D341Med (cell line): ENCODE data around the gene EPG5.
"Not testable (repeated sequence)": the region's sequence is repeated elsewhere in the genome, so short reads cannot be mapped to it uniquely, and the experiment has no call there.

ENCODE experiments used
- DNase-seq: peaks from one replicate; pipeline ENCODE4 v3.0.0; 2012; ENCODE audit warnings: low spot score

Gene EPG5

DNA sequence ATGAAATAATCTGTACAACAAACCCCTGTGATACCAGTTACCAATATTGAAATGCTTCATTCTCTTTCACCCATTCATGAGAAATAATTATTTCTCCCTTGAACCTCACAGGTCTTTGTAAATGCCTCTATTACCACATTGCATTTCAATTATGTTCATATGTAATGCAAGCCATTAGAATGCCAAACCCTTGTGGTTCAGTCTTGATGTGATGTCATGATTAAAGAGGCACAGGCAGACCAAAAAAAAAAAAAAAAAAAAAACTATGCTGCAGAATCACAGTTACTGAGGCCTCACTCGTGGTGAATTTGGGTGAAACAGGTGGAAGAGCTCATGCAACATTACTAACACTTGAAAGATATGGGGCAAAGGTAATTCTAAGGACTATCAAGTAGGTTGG is 9.4 kb upstream of the EPG5 start:
- no peak for DNase-seq

DNA sequence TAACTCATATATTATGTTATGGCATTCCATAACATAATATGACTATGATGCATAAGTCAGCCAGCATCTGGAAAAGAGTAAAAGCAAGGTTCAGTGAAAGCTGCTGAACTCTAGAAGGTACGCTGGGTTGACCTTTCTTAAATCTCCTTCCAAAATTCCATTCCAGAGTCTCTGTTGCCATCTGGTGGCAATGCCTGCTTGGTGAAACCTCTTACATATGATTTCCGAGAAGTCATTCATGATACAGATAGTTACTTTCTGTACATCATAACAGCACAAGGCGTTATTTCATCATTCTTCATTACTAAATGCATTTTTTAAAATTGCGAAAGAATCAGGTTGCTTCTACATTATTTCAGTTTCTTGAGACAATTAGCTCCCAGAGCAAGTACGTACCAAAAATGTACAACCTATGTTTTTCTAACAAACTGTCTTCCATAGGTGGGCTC is 7.0 kb upstream of the EPG5 start:
- peak; percentile 69 for DNase-seq

DNA sequence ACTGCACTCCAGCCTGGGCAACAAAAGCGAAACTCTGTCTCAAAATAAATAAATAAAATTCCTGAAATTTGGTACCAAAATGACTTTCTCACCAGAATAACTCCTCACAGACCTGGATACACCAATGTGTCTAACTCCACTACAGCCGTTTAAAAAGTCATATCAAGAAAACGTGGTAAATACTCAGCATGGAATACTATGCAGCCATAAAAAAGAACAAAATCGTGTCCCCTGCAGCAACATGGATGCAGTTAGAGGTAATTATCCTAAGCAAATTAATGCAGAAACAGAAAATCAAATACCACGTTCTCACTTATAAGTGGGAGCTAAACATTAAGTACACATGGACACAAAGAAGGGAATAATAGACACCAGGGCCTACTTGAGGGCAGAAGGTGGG is 2.2 kb downstream of the EPG5 start:
- DNase-seq: not testable (repeated sequence)

DNA sequence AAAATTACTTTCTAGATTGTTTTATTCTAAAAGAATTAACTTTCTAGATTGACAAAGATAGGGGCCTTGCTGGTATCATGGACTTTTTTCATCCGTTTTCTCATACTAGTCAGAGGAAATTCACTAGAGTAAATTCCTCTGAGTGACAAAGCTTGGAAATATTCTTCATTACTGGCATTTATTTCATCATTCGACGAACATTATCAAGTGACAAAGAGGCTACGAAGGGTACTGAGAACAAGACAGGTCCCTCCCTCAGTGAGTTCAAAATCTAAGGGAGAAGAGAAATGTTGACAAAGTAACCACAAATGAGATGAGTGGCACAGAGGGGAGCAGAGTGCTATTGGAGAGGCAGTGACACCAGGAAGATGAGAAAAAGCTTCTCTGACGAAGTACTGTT is 4.3 kb downstream of the EPG5 start:
- DNase-seq: no peak

DNA sequence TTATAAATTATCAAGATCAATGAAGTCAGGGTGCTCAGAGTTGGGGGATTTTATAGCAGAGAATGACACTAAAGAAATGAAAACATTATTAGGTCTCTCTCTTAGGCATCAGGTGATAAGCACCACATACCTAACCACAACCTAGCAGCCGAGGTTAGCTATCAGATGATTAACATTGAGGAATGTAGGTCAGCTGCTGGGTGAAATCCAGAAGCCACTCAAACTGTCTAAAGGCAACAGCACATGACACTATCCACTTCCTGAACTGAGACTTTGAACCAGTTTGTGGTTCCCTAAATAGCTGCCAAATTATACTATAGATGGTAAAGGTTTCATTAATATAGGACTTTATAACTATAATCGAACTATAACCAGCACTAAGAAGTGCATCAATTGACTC is 4.7 kb downstream of the EPG5 start:
- no peak for DNase-seq

DNA sequence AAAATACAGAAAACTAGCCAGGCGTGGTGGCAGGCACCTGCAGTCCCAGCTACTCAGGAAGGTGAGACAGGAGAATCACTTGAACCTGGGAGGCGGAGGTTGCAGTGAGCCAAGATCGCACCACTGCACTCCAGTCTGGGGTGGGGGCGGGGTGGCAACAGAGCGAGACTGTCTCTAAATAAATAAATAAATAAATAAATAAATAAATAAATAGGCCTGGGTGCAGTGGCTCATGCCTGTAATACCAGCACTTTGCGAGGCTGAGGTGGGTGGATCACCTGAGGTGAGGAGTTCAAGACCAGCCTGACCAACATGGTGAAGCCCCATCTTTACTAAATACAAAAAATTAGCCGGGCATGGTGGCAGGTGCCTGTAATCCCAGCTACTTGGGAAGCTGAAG is 7.6 kb downstream of the EPG5 start:
- DNase-seq: not testable (repeated sequence)

DNA sequence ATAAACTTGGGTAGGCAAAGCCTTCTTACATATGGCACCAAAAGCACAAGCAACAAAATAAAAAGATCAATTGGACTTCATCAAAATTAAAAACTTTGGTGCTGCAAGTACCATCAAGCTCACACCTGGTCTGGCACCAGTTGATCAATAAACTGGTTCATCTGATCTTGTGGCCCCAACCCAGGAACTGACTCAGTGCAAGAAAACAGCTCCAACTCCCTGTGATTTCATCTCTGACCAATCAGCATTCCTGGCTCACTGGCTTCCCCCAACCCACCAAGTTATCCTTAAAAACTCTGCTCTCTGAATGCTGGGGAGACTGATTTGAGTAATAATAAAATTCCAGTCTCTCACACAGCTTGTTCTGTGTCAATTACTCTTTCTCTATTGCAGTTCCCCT is 8.4 kb downstream of the EPG5 start:
- no peak for DNase-seq

DNA sequence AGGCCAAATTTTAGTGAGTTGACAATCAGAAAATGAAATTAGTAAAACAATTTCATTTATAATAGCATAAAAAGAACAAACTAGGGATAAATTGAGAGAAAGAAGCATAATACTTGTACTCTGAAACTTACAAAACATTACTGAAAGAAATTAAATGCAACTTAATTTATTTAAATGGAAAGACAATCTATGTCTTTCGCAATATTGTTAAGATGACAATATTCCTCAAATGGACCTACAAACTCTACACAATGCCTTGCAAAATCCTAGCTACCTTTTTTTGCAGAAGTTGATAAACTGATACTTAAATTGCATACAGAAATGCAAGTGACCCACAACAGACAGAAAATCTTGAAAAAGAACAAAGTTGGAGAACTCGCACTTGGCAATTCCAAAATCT is 9.1 kb downstream of the EPG5 start:
- no peak for DNase-seq

DNA sequence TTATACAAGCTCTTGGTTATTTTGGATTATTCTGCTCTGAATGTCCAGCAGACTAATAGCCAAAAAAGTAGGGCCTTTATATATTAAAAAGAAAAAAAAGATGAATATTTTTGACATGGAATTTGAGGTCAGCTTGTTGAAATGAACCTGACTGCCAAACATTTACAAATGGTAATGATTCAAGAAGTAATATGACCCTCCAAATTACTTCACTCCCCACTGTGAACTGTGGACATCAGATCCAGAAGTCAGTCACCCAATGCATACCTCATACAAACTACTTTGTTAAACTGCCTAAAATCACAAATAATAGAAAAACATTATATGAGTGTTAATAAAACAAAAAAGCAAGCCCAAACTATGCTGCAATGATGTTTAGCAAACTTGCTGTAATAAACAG is 10.0 kb downstream of the EPG5 start:
- no peak for DNase-seq

DNA sequence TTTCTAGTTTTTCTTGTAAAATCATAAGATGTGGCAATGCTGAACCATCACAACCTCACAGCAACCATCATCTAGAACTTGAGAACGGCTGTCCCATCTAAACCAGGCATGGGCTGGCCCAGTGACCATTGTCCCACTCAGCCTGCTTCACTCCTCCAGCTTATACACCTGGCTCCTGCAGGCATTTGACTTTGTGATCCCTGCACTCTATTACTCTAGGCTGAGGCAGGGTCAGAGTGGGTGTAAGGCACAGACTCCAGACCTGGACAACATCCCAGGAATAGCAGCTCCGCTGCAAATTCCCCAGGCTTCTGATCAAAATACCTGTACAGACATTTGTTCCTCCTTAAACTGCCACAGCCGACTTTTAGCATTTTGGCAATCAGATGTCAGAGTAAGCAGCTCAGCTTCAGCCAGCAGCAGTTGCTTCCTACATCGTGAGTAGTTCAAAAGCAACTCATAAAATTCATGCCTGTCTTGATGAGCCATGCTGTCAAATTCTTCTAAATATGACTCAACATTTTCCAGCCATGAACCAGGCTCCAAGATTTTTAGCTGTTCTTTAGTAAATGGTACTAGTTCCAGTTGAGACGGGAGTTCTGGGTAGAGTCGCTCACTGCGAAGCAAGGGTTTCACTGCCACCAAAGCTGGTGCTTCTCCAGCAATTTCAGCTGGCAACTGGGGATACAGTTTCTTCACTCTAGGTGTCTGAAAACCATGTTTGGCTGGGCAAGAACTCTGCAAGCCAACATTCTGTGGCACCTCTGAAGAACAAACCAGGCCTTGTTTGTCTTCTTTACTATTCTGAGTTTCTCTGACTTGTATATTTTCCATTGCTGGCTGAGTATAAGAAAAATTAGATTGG is 12.8 kb downstream of the EPG5 start:
- no peak for DNase-seq

DNA sequence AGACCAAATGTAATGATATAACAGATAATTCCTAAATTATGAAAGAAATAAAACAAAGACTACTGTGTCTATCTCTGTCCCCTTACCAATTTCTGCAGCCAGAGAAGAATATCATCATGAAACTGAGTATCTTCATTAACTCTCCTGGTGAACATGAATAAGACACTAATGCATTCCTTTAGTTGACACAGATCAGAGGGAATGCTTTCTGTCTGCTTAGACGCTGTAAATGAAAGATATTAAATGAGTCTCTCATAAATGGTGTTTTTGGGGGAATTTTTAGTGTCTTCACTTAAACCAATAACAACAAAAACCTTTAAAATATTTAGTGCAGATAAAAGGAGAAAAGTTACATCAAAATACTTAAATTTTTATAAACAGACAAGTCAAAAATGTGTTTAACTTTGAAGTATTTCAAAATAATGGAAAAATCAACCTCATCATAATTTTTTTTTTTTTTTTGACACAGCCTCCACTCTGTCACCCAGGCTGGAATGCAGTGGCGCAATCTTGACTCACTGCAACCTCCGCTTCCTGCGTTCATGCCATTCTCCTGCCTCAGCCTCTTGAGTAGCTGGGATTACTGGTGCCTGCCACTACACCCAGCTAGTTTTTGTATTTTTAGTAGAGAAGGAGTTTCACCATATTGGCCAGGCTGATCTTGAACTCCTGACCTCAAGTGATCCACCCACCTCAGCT is 16.0 kb downstream of the EPG5 start:
- no peak for DNase-seq

DNA sequence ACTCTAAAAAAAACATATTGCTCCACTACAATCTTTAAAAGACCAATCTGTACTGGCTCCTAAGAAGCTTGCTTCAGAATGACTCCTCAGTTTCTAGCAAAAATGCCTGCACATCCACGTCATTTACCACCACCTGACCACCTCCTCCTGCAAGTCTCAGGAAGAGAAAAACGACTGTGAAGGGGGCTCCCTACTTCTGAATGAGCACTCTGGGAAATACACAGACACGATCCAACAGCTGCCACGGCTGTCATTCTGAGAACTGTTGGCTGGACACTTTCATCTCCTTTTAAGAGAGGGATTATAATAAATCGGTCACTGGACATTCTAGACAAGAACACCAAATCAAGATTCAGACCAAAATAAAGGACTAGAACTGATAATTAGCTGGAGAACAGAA is 21.5 kb downstream of the EPG5 start:
- no peak for DNase-seq

DNA sequence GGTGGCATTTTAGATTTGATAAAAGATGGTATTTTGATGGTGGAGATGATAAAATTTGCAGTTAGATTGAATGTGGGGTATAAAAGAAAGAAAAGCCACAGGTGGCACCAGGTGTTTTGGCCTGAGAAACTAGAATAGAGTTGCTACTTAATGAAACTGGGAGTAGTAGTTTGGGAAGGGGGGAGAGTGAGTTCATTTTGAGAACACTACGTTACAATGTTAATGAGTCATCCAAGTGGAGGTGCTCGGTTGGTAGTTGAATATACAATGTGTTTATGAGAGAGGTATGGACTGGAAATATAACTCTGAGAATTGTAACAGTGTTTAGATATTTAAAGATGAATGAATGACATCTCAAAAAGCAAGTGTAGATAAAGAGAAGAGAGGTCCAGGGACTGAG is 26.4 kb downstream of the EPG5 start:
- DNase-seq: no peak

DNA sequence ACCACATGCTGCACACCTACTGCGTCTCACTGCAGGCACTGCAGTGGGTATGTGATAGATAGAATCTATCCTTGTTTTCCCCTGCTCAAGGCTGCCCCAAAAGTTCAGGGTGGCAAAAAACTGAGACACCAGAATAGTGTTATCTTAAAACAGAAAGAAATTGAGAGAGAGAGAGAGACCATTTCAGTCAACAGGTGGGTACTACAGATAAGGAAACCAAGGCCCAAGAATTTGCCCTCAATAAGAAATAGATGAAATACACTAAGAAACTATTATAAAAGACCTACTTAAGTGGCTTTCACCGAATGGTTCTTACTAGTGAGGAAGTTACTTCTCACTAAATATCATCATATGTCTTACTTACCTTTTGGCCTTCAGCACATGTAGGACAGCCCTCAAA is 27.9 kb downstream of the EPG5 start:
- no peak for DNase-seq

DNA sequence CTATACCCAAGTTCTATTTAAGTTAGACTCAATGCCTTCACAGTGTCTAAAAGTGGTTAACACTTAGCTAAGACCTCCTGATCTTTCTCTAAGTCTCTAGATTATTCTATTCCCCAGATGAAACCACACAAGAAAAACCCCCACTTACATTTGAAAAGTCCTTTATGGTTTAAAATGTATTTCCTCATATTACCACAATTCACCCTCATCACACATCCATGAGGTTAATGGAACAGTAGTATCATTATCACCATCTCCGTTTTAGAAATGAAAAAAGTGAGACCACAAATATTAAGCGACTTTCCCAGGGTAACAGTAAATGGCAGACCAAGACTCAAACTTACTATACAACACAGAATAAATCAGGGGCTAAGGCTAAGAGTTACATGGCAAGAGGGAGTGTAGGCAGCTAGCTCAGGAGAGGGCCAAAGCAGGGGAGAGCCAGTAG is 28.6 kb downstream of the EPG5 start:
- no peak for DNase-seq

DNA sequence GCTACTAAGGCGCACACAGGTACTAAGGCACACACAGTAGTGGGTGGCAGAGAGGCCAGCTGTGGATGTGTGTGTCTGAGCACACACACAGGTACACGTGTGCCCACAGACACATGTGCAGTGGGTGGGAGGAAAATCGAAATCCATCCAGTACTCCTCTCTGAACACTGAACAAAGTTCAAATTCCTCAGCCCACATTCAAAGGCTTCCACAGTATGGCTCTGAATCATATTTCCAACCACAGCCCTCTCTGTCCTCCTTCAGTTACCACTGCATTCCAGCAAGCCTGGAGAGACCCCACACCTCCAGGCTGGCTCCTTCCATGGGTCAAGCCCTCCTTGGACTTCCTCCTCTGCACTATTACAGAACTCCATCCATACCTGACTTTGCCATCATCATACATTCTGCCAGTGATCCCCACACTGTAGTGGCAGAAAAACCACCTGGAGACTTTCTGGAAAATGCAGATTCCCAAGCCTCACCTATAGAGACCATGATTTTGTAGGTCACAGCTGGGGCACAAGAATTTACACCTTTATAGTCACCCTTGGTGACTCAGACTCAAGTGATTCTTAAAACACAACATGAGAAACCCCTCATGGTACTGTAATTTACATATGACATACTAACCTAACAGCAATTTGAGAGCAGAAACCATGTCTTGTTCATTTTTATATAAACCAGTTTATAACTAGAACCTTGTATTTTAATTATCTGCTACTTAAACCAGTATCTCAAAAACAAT is 31.4 kb downstream of the EPG5 start:
- no peak for DNase-seq

DNA sequence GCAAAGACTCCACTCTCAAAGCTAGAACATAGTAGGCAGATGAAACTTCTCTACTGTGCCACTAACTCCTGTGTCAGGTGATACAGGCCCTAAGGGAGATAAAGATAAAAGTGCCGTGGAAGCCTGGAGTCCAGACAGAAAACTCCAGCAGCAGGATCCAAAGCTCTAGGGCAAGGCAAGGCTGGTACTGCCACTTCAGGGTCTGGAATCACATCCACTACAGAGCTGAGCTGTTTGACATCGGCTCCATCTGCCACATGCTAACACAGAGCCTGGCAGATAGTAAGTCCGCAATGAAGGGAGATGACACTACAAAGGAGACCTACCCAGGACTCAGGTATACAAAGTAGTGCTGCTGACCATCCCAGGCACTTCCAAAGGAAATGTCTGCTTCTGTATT is 34.4 kb downstream of the EPG5 start:
- no peak for DNase-seq

DNA sequence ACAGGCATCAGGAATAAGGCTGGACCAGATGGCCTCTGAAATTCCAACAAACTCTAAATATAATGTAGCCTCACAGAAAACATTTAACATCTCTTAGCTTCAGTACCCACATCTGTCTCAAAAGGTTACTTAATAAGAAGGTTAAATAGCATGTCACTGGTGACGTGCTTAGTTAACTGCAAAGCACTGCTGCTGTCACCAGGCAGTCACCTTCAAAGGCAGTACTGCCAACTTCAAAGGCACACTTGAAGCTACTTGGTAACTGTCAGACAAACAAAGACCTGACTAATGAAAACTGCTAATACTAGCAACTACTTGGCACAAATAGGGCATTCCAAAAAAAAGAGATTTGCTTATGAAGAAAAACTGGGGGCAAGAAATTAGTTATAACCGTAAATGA is 36.2 kb downstream of the EPG5 start:
- no peak for DNase-seq

DNA sequence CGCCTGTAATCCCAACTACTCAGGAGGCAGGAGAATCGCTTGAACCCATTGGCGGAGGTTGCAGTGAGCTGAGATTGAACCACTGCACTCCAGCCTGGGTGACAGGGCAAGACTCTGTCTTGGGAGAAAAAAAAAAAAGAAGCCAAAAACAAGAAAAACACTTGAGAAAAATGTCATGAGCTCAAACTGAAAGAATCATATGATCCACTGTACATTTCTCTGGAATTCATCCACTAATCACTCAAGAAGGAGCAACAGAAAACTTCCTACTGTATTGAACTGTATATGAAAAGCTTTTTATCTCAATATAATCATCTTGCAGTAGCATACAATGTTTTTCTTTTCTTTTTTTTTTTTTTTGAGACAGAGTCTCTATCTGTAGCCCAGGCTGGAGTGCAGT is 40.4 kb downstream of the EPG5 start:
- DNase-seq: no peak

DNA sequence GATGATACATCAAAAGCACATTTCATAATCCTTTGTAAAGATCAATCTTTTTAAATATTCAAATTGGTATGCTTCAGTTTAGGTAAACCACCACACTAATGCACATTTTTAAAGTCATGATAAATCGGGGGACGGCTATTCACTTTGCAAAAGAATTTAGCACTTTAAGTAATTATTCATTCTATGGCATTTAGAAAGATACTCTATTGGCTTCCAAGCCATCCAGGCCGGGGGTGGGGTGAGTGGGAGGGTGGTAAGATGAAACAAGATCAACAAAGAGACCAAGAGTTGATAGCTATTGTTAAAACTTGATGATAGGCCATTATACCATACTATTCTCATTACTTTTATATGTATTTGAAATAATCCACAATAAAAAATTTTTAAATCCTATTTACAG is 41.0 kb downstream of the EPG5 start:
- no peak for DNase-seq

DNA sequence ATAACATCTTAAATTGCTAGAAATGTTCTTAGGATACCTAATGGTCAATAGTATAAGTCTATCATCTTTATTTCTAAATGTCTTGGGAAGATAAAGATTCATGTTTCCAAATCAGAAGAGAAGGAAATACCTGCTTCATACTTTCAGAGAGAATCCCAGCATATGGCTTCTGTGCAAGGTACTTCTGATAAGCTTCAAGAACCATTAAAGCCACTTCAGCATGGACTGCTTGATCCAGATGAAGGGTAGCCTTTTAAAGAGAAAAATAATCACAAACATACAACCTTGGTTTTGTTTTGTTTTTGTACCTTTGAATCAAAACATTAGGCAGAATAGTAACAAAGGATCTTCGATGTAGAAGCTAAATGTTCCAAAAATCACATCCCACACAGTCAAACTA is 44.0 kb downstream of the EPG5 start:
- no peak for DNase-seq

DNA sequence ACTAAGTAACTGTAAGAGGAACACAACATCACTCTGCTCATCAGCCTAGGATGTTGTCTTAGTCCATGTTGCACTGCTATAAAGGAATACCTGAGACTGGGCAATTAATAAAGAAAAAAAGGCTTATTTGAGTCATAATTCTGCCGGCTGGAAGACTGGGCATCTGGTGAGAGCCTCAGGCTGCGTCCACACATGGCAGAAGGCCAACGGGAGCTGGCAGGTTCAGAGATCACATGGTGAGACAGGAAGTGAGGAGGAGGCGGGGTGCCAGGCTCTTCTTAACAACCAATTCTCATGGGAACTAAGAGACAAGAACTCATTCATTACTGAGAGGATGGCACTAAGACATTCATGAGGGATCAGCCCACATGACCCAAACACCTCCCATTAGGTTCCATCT is 46.8 kb downstream of the EPG5 start:
- no peak for DNase-seq

DNA sequence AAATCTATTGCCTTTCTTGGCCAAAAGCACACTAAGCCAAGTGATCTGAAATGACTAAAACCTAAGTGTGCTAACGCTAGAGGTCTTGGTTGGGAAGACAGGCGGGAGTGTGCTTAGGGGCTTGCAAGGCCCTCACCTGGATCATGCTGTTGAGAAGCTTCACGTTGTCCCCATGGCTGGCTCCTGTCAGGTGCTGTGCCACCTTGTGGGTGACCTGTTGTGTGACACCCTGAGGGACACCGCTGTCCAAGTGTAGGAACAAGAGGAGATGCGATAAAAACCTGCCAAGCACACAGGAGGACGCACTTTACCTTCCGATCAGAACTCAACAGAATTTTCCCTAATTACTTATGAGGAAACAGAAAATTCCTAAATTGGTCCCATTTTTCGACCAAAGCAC is 50.8 kb downstream of the EPG5 start:
- peak; percentile 50 for DNase-seq
